ENCODE data around the gene IDH2. TPM values are rescaled to one million over a fixed set of nuclear protein-coding genes. Genes with fewer than 3 reads are reported as not detected.

IDH2 gene
- polyA plus RNA-seq, 1 donor (not counting 4 experiments of a cell fraction or from before 2014, with no cell fraction given), result 27.9 TPM

GRCh38 chr15:90086868-90087268 is 15.4 kb downstream of the IDH2 start:
- H3K27ac ChIP-seq (ENCODE audit: control insufficient read depth, insufficient read depth, low read length), result no peak overlapping the region
- H3K27me3 ChIP-seq (ENCODE audit: control insufficient read depth, extremely low read depth, insufficient read depth, low read length), result no peaks in the 10 kb centered on the region
- H3K9ac ChIP-seq (ENCODE audit: control insufficient read depth, extremely low read depth, insufficient read depth, low read length), result no peak overlapping the region
- DNase-seq (ENCODE audit: low read depth, low spot score) (no peak), FAIRE-seq (peak; percentile 77)
- H3K36me3 ChIP-seq (ENCODE audit: control insufficient read depth in 2 of 2, extremely low read depth in 1 of 2, insufficient read depth in 2 of 2, low read length in 2 of 2), result peaks cover 0 to 1% of the 10 kb centered on the region in 2 experiments
- no peaks in the 10 kb centered on the region for H3K79me2 ChIP-seq (ENCODE audit: control insufficient read depth, insufficient read depth, low read length)
- TF ChIP-seq EZH2 (IDR thresholded peaks at IDR 0.05; ENCODE audit: low read length) (no peak), CTCF (optimal IDR thresholded peaks at IDR 0.05 in 1 of 3, IDR thresholded peaks at IDR 0.05 in 1 of 3, conservative IDR thresholded peaks at IDR 0.05 in 1 of 3; ENCODE audit: extremely low read depth in 1 of 3, insufficient read depth in 2 of 3, low read length in 3 of 3) (peak; percentile 84 to 86 (median 86))
- no peaks in the 10 kb centered on the region for H3K4me1 ChIP-seq (ENCODE audit: control insufficient read depth, extremely low read depth, insufficient read depth, low read length)
- H3K4me2 ChIP-seq (ENCODE audit: control insufficient read depth, extremely low read depth, insufficient read depth, low read depth, low read length), result no peak overlapping the region
- no peak overlapping the region for H3K4me3 ChIP-seq (ENCODE audit: control insufficient read depth in 2 of 3, extremely low read depth in 1 of 3, insufficient read depth in 2 of 3, low read depth in 1 of 3, low read length in 3 of 3)
- no peaks in the 10 kb centered on the region for H4K20me1 ChIP-seq (ENCODE audit: control insufficient read depth, extremely low read depth, insufficient read depth, low read length)
- no peak overlapping the region for H2AFZ ChIP-seq (ENCODE audit: control insufficient read depth, low read length)
- no peaks in the 10 kb centered on the region for H3K9me3 ChIP-seq (ENCODE audit: control insufficient read depth, low read depth, low read length)
- H3K9me1 ChIP-seq (ENCODE audit: control insufficient read depth, extremely low read depth, insufficient read depth, low read length), result no peaks in the 10 kb centered on the region
- dilution Hi-C loops (cut with MboI; ENCODE audit: extremely low pct_ligation_motif_present, low sequenced_read_pairs), result no loop called here

DNA sequence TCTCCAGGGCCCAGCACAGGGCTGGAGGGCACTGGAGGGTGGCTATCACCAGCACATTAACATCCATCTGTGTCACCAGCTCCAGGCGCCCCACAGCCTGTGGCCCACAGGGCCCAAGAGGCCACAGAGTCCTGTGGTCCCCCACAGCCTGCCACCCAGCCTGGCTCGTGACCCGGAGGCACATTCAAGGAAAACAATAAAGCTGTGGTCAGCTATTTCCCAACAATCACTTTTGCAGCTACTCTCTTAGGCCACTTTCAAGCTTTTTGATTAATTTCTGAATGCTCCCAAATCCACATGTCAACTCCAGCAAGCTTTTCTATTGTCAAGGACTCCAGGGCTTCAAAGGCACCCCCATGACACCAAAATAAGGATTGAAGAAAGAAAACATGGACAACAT is 16.7 kb downstream of the IDH2 start:
- Histone ChIP-seq H3K4me1 (ENCODE audit: control insufficient read depth, extremely low read depth, insufficient read depth, low read length) (no peaks in the 10 kb centered on the region), H3K9me3 (ENCODE audit: control insufficient read depth, low read depth, low read length) (no peaks in the 10 kb centered on the region), H3K4me2 (ENCODE audit: control insufficient read depth, extremely low read depth, insufficient read depth, low read depth, low read length) (no peak overlapping the region), H4K20me1 (ENCODE audit: control insufficient read depth, extremely low read depth, insufficient read depth, low read length) (no peaks in the 10 kb centered on the region), H3K4me3 (ENCODE audit: control insufficient read depth in 2 of 3, extremely low read depth in 1 of 3, insufficient read depth in 2 of 3, low read depth in 1 of 3, low read length in 3 of 3) (no peak overlapping the region), H3K27ac (ENCODE audit: control insufficient read depth, insufficient read depth, low read length) (no peak overlapping the region), H3K9me1 (ENCODE audit: control insufficient read depth, extremely low read depth, insufficient read depth, low read length) (no peaks in the 10 kb centered on the region), H3K27me3 (ENCODE audit: control insufficient read depth, extremely low read depth, insufficient read depth, low read length) (no peaks in the 10 kb centered on the region), H3K9ac (ENCODE audit: control insufficient read depth, extremely low read depth, insufficient read depth, low read length) (no peak overlapping the region), H2AFZ (ENCODE audit: control insufficient read depth, low read length) (no peak overlapping the region), H3K79me2 (ENCODE audit: control insufficient read depth, insufficient read depth, low read length) (no peaks in the 10 kb centered on the region), H3K36me3 (ENCODE audit: control insufficient read depth in 2 of 2, extremely low read depth in 1 of 2, insufficient read depth in 2 of 2, low read length in 2 of 2) (peaks cover 2 to 6% of the 10 kb centered on the region in 2 experiments)
- TF ChIP-seq CTCF (optimal IDR thresholded peaks at IDR 0.05 in 1 of 3, IDR thresholded peaks at IDR 0.05 in 1 of 3, conservative IDR thresholded peaks at IDR 0.05 in 1 of 3; ENCODE audit: extremely low read depth in 1 of 3, insufficient read depth in 2 of 3, low read length in 3 of 3), result no peak
- TF ChIP-seq EZH2 (IDR thresholded peaks at IDR 0.05; ENCODE audit: low read length), result no peak
- no peak for DNase-seq (ENCODE audit: low read depth, low spot score)
- FAIRE-seq, result no peak
- dilution Hi-C loops (cut with MboI; ENCODE audit: extremely low pct_ligation_motif_present, low sequenced_read_pairs), result no loop called here
